RPMI7951 (cell line): ENCODE data around the gene REEP3. TPM values are rescaled to one million over a fixed set of nuclear protein-coding genes. Genes with fewer than 3 reads are reported as not detected.
"Not testable (repeated sequence)": the region's sequence is repeated elsewhere in the genome, so short reads cannot be mapped to it uniquely, and the experiment has no call there.

Source experiments
- DNase-seq: peaks from one replicate; pipeline ENCODE4 v3.0.0-alpha.2; 2012; ENCODE audit warnings: low read depth
- total RNA-seq: library from RNA; depleted of rRNA; stranded (reverse); fragments of >200 nt; shearing (Covaris generic); gene quantifications from 2 replicates; pipeline ENCODE4 v1.2.3, GENCODE V29; 2014

Gene REEP3
- total RNA-seq, 1 experiment from 2014 or later: 62.0 TPM

GRCh38 chr10:63630085-63630930 is 109.1 kb downstream of the REEP3 start:
- DNase-seq: peak; percentile 97

- DNase-seq: peak; percentile 18
These were observed 109.9 kb downstream of the REEP3 start for GRCh38 chr10:63630931-63631680.

- DNase-seq: no peak
These were observed 110.8 kb downstream of the REEP3 start for GRCh38 chr10:63631991-63632390.

GRCh38 chr10:63633677-63634487 is 112.7 kb downstream of the REEP3 start:
- peak; percentile 58 for DNase-seq

- DNase-seq: no peak
These were observed 113.4 kb downstream of the REEP3 start for GRCh38 chr10:63634488-63635065.

- no peak for DNase-seq
These were observed 115.6 kb downstream of the REEP3 start for GRCh38 chr10:63636812-63637211.

- no peak for DNase-seq
These were observed 116.7 kb downstream of the REEP3 start for GRCh38 chr10:63637901-63638327.

GRCh38 chr10:63641366-63641765 is 120.2 kb downstream of the REEP3 start:
- DNase-seq: no peak

GRCh38 chr10:63641799-63642198 is 120.6 kb downstream of the REEP3 start:
- no peak for DNase-seq

GRCh38 chr10:63642808-63643207 is 121.6 kb downstream of the REEP3 start:
- no peak for DNase-seq

- DNase-seq: no peak
These were observed 123.4 kb downstream of the REEP3 start for GRCh38 chr10:63644418-63645142.

GRCh38 chr10:63645195-63645594 is 124.0 kb downstream of the REEP3 start:
- no peak for DNase-seq

- no peak for DNase-seq
These were observed 125.3 kb downstream of the REEP3 start for GRCh38 chr10:63646491-63646890.

GRCh38 chr10:63651864-63652263 is 130.7 kb downstream of the REEP3 start:
- no peak for DNase-seq

GRCh38 chr10:63653747-63654146 is 132.5 kb downstream of the REEP3 start:
- no peak for DNase-seq

GRCh38 chr10:63657761-63658160 is 136.6 kb downstream of the REEP3 start:
- no peak for DNase-seq

GRCh38 chr10:63660941-63661340 is 139.7 kb downstream of the REEP3 start:
- not testable (repeated sequence) for DNase-seq

- DNase-seq: no peak
These were observed 140.1 kb downstream of the REEP3 start for GRCh38 chr10:63661347-63661746.

- DNase-seq: no peak
These were observed 143.2 kb downstream of the REEP3 start for GRCh38 chr10:63664341-63664885.

GRCh38 chr10:63665006-63665580 is 143.9 kb downstream of the REEP3 start:
- not testable (repeated sequence) for DNase-seq
